GM19467 (cell line): ENCODE results near the gene PRDM5.
"Not testable (repeated sequence)": the region's sequence is repeated elsewhere in the genome, so short reads cannot be mapped to it uniquely, and the experiment has no call there.

Source experiments
- ATAC-seq: cut with Tn5 transposase; IDR thresholded peaks from one replicate; pipeline ENCODE4 v1.9.1; 2021; ENCODE audit warnings: mild to moderate bottlenecking, moderate library complexity; ENCODE audit not compliant: unreplicated experiment

Gene PRDM5

GRCh38 chr4:120667102-120667501 is 255.4 kb downstream of the PRDM5 start:
- no peak for ATAC-seq

GRCh38 chr4:120664851-120665250 is 257.7 kb downstream of the PRDM5 start:
- no peak for ATAC-seq

- no peak for ATAC-seq
Measured at GRCh38 chr4:120659616-120660170, 262.8 kb downstream of the PRDM5 start.

GRCh38 chr4:120658772-120659171 is 263.8 kb downstream of the PRDM5 start:
- no peak for ATAC-seq

GRCh38 chr4:120653804-120654573 is 268.5 kb downstream of the PRDM5 start:
- no peak for ATAC-seq

GRCh38 chr4:120648336-120648735 is 274.2 kb downstream of the PRDM5 start:
- ATAC-seq: not testable (repeated sequence)
